WTC11 (cell line): Measurements from ENCODE around the gene SYCP2.

ENCODE experiments used
- ATF1 ChIP-seq: sonication (generic); formaldehyde crosslinking; IDR thresholded peaks from 2 replicates; pipeline ENCODE4 v1.8.1; 2023; ENCODE audit warnings: mild to moderate bottlenecking, moderate library complexity, missing genetic modification reagents
- ZNF138 ChIP-seq: sonication (generic); formaldehyde crosslinking; conservative IDR thresholded peaks from 2 replicates; pipeline ENCODE4 v1.8.1; 2022; ENCODE audit warnings: mild to moderate bottlenecking, moderate library complexity, missing genetic modification reagents
- TF ChIP-seq, protein P1 (sequence below): fragments of 200-600 bp; IDR thresholded peaks from 2 replicates; pipeline ENCODE4 v1.8.0; 2022; ENCODE audit warnings: antibody characterized with exemption

DNA sequence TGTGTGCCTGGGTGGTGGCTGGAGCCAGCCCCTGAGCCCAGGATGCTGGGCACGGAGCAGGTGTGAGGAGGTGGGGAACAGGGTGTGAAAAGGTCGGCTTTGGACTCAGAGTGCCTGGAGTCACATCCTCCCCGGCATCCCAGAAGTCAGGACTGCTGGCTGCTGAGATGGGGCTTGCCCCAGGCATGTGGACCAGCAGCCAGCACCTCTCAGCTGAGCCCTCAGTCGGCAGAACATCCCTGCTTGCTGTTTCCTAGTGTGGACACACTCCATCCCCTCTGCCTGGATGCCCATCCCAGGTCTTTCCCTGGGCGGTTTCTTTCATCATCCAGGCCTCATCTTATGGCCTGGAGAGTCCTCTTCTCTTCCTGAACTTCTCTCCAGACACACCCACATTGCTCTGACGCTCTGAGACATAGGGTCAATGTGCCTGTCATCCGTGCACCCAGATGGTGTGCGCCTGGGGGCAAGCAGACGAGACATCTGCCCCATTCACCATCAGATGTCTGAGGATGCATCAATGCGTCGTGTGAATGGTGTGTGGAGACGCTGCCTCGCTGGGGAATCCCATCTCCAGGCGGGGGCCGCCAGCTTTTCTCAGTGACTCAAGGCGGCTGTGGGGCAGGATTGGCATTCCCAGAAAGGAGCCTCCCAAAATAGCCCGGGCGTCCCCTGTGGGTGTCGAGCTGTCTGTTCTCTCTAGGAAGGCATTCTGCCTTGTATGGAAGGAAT, 104.2 kb downstream of the SYCP2 start:
- TF ChIP-seq, protein P1, sequence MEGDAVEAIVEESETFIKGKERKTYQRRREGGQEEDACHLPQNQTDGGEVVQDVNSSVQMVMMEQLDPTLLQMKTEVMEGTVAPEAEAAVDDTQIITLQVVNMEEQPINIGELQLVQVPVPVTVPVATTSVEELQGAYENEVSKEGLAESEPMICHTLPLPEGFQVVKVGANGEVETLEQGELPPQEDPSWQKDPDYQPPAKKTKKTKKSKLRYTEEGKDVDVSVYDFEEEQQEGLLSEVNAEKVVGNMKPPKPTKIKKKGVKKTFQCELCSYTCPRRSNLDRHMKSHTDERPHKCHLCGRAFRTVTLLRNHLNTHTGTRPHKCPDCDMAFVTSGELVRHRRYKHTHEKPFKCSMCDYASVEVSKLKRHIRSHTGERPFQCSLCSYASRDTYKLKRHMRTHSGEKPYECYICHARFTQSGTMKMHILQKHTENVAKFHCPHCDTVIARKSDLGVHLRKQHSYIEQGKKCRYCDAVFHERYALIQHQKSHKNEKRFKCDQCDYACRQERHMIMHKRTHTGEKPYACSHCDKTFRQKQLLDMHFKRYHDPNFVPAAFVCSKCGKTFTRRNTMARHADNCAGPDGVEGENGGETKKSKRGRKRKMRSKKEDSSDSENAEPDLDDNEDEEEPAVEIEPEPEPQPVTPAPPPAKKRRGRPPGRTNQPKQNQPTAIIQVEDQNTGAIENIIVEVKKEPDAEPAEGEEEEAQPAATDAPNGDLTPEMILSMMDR: no peak
- no peak for TF ChIP-seq ZNF138 (CRISPR knock-in tag)
- TF ChIP-seq ATF1 (CRISPR knock-in tag): no peak
